ENCODE data around the gene PRG2.

- TF ChIP-seq CTCF (conservative IDR thresholded peaks at IDR 0.05; ENCODE audit: low read length) (no peak), EZH2phosphoT487 (IDR thresholded peaks at IDR 0.05; ENCODE audit: borderline replicate concordance, low read depth, low read length) (no peak)
Observed at GRCh38 chr11:57414612-57415212, 24.3 kb upstream of the PRG2 start.
